Parathyroid adenoma (tissue), 2 donors: Measurements from ENCODE around the gene DNM2.
A peak's percentile ranks its signal among the peaks of the same experiment; 100 is the strongest.

ENCODE experiments used
- H2AFZ ChIP-seq: fragments of 300-600 bp; sonication (generic); one replicate; pipeline ENCODE4 v1.7.0; 2017; ENCODE audit warnings: antibody characterized with exemption, mild to moderate bottlenecking
- H3K27ac ChIP-seq: fragments of 300-600 bp; sonication (generic); one replicate; pipeline ENCODE4 v1.7.0; 2017
- H3K27me3 ChIP-seq: fragments of 300-600 bp; sonication (generic); one replicate; pipeline ENCODE4 v1.7.0; 2017; ENCODE audit warnings: low read length; ENCODE audit not compliant: control insufficient read depth, insufficient read depth
- H3K36me3 ChIP-seq: fragments of 300-600 bp; sonication (generic); one replicate; pipeline ENCODE4 v1.7.0; 2017; ENCODE audit warnings: low read length; ENCODE audit not compliant: control insufficient read depth, insufficient read depth
- H3K4me1 ChIP-seq: fragments of 300-600 bp; sonication (generic); one replicate; pipeline ENCODE4 v1.7.0; 2017; ENCODE audit warnings: control low read depth
- H3K4me2 ChIP-seq: fragments of 300-600 bp; sonication (generic); one replicate; pipeline ENCODE4 v1.7.0; 2017; ENCODE audit warnings: low read length
- H3K4me3 ChIP-seq: fragments of 300-600 bp; sonication (generic); one replicate; pipeline ENCODE4 v1.7.0; 2017; ENCODE audit warnings: low read depth, low read length
- H3K79me2 ChIP-seq: fragments of 300-600 bp; sonication (generic); one replicate; pipeline ENCODE4 v1.7.0; 2017; ENCODE audit warnings: control low read depth
- H3K9ac ChIP-seq: fragments of 300-600 bp; sonication (generic); one replicate; pipeline ENCODE4 v1.7.0; 2017; ENCODE audit warnings: mild to moderate bottlenecking
- H3K9me3 ChIP-seq: fragments of 300-600 bp; sonication (generic); one replicate; pipeline ENCODE4 v1.7.0; 2017; ENCODE audit warnings: low read length; ENCODE audit not compliant: control insufficient read depth
- TF ChIP-seq, protein P1 (sequence below): fragments of 300-600 bp; sonication (generic); IDR thresholded peaks from one replicate; pipeline ENCODE4 v1.7.0; 2017; ENCODE audit warnings: antibody characterized with exemption, mild to moderate bottlenecking
- donor health status: primary hyperparathyroidism.

DNM2 gene

DNA sequence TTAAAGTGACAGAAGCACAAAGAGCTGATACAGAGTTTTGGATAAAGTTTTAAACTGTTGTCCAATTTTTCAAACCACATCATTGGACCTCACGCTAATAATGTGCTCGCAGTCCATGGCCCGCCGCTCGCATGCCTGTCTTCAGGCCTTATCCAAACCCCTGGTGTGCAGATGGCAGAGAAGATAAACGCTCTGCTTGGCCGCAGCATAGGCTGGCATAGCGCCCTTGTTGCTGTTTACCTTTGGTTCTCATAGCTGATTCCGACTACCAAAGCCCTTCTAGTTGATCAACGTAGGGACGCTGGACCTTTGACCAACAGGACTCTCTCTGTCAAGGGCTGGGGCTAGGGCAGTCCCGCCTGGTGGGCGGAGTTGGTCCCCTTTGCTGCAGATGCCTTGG, 40.1 kb upstream of the DNM2 start:
- no peak overlapping the region for H3K9ac ChIP-seq
- H3K36me3 ChIP-seq = no peaks in the 10 kb centered on the region
- H3K4me1 ChIP-seq = peaks cover 15% of the 10 kb centered on the region
- TF ChIP-seq, protein P1, sequence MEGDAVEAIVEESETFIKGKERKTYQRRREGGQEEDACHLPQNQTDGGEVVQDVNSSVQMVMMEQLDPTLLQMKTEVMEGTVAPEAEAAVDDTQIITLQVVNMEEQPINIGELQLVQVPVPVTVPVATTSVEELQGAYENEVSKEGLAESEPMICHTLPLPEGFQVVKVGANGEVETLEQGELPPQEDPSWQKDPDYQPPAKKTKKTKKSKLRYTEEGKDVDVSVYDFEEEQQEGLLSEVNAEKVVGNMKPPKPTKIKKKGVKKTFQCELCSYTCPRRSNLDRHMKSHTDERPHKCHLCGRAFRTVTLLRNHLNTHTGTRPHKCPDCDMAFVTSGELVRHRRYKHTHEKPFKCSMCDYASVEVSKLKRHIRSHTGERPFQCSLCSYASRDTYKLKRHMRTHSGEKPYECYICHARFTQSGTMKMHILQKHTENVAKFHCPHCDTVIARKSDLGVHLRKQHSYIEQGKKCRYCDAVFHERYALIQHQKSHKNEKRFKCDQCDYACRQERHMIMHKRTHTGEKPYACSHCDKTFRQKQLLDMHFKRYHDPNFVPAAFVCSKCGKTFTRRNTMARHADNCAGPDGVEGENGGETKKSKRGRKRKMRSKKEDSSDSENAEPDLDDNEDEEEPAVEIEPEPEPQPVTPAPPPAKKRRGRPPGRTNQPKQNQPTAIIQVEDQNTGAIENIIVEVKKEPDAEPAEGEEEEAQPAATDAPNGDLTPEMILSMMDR = no peak
- H3K4me3 ChIP-seq = no peak overlapping the region
- peak overlapping the region; percentile 78 for H3K27ac ChIP-seq
- no peaks in the 10 kb centered on the region for H3K9me3 ChIP-seq
- H3K79me2 ChIP-seq = peaks cover 58% of the 10 kb centered on the region
- no peak overlapping the region for H2AFZ ChIP-seq
- no peaks in the 10 kb centered on the region for H3K27me3 ChIP-seq
- peak overlapping the region; percentile 34 for H3K4me2 ChIP-seq

DNA sequence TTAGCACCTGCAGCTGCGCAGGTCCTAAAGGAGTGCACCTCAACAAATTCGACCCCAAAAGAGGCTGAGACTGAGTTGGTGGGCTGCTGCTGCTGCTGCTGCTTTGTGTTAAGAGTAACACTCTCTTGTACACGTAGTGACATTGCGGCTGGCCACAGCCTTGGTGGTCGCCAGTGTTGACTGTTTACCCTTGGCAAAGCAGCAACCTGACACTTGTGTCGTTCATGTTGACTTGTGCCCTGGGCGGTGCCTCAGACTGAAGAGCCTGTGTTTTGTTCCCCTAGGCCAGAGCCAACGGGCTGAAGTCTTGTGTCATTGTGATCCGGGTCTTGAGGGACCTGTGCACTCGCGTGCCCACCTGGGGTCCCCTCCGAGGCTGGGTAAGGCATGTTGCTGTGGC, 39.1 kb upstream of the DNM2 start:
- H3K36me3 ChIP-seq = no peaks in the 10 kb centered on the region
- TF ChIP-seq, protein P1 = no peak
- H3K79me2 ChIP-seq = peaks cover 62% of the 10 kb centered on the region
- H3K4me2 ChIP-seq = no peak overlapping the region
- no peak overlapping the region for H3K9ac ChIP-seq
- H3K4me1 ChIP-seq = peaks cover 15% of the 10 kb centered on the region
- H3K4me3 ChIP-seq = no peak overlapping the region
- no peak overlapping the region for H2AFZ ChIP-seq
- no peak overlapping the region for H3K27ac ChIP-seq
- no peaks in the 10 kb centered on the region for H3K9me3 ChIP-seq
- H3K27me3 ChIP-seq = no peaks in the 10 kb centered on the region

DNA sequence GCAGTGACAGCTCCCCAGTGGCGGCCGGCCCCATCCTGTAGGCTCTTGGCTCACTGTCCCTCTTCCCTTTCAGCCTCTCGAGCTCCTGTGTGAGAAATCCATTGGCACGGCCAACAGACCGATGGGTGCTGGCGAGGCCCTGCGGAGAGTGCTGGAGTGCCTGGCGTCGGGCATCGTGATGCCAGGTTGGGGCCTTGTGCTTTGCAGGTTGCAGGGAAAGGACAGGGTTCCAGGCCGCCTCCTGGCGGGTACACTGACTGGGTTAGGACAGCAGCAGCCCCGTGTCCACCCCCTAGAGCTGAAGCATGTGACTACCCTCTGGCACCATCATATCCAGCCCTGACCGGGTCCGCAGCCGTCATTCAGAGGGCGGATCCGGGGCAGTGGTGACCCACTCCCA, 38.1 kb upstream of the DNM2 start:
- Histone ChIP-seq H3K27me3 (no peaks in the 10 kb centered on the region), H3K4me2 (no peak overlapping the region), H2AFZ (no peak overlapping the region), H3K9me3 (no peaks in the 10 kb centered on the region), H3K36me3 (no peaks in the 10 kb centered on the region), H3K9ac (no peak overlapping the region), H3K4me3 (no peak overlapping the region), H3K79me2 (peaks cover 62% of the 10 kb centered on the region), H3K4me1 (peaks cover 15% of the 10 kb centered on the region), H3K27ac (no peak overlapping the region)
- TF ChIP-seq, protein P1 = no peak

DNA sequence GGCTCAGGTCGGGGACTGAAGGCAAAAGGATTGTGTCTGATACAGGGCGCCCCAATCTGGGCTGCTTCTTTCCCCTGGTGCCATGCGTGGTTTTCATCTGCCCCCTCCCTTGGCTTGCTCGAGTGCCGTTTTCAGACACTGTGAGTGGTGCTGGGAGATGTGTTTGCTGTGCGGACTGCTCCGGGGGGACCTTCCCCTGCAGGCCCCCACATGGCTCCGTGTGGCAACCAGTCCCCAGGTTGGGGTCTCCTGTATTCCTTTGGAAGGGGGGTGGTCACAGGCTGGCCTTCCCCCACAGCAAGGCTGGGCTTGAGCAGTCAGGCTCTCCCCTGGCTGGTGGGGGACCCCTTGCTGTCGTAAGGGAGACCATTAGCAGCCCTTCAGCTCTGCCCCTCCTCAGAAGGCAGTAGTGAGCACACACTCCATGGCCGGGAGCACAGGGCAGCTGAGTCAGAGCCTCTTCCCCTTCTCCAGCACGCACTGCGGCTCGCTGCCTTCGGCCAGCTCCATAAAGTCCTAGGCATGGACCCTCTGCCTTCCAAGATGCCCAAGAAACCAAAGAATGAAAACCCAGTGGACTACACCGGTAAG, 37.2 kb upstream of the DNM2 start:
- H3K79me2 ChIP-seq = peaks cover 55% of the 10 kb centered on the region

DNA sequence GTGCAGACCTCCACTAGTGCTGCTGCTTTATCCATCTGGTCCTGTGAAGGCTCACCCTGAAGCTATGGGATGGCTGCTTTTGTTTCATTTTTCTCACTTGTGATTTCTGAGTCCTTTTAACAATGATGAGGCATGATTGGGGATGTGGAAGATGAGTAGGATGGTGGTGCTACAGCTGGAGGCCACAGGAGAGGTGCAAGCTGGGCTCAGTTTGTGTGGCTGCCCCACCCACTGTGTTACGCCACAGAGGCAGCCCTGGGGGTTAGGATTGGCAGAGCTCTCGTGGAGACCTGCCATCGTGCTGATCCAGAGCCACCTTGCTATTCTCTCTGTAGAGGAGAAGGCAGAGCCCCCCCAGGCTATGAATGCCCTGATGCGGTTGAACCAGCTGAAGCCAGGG, 36.2 kb upstream of the DNM2 start:
- no peak overlapping the region for H2AFZ ChIP-seq
- no peaks in the 10 kb centered on the region for H3K36me3 ChIP-seq
- no peak overlapping the region for H3K4me2 ChIP-seq
- H3K4me3 ChIP-seq = no peak overlapping the region
- no peaks in the 10 kb centered on the region for H3K27me3 ChIP-seq
- H3K27ac ChIP-seq = no peak overlapping the region
- no peaks in the 10 kb centered on the region for H3K9me3 ChIP-seq
- peaks cover 15% of the 10 kb centered on the region for H3K4me1 ChIP-seq
- H3K9ac ChIP-seq = no peak overlapping the region
- peaks cover 49% of the 10 kb centered on the region for H3K79me2 ChIP-seq
- TF ChIP-seq, protein P1 = no peak

More for the DNA sequence above, 37.2 kb upstream of the DNM2 start:
- H3K4me2 ChIP-seq = no peak overlapping the region
- no peak overlapping the region for H3K9ac ChIP-seq
- H3K4me3 ChIP-seq = no peak overlapping the region
- peaks cover 15% of the 10 kb centered on the region for H3K4me1 ChIP-seq
- TF ChIP-seq, protein P1 = no peak
- no peaks in the 10 kb centered on the region for H3K27me3 ChIP-seq
- no peak overlapping the region for H2AFZ ChIP-seq
- H3K27ac ChIP-seq = no peak overlapping the region
- no peaks in the 10 kb centered on the region for H3K9me3 ChIP-seq
- no peaks in the 10 kb centered on the region for H3K36me3 ChIP-seq
